ENCODE results near the gene GALNTL6.
"Not testable (repeated sequence)": the region's sequence is repeated elsewhere in the genome, so short reads cannot be mapped to it uniquely, and the experiment has no call there.

GALNTL6 gene

DNA sequence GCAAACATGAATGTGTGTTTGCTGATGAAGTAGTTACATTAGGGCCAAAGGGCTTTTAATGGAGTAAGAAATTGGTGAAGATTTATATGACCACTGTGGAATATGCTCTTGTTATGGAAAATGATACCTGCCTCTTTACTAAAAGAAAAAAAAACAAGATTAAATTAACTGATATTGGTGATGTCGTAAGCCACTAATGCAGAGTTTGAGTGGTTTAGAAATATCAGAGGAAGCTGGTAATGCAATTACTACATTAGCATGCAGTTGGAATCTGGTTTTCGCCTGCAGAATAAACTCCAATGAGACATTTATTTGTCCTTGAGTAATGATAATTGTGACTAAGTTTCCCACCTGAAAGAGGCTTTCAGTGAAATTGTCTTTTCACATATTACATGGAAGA, 597.9 kb downstream of the GALNTL6 start:
- no peak for FAIRE-seq

DNA sequence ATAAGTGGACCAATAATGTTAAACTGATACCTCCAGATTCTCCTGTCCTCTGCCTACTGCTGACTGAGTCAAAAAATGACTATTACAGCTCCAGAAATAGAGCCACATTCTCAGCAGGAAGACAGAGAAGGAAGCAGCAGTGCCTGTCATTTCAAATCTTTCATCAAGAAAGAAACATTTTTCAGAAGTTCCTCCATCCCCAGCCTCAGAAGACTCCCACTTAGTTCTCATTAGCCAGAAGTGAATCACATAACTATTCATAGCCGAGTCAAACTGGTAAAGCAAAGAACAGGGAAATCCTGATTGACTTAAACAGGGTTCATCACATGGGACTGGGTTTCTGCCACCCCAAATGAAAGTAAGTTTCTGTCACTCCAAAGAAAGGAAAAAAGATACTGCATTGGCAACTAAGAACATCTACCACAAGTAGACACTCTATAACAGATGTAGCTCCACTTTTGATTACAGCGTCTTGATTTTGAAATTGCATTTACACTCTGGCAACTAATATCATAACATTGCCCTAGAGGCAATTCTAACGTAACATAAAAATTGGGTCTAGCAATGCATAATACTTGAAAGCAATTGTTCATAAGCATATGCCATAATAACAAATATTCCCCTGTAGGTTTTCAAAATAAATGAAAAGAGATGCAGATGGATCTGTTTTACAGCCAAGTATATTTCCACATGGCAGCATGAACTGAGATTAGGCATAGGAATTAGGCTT, 599.8 kb downstream of the GALNTL6 start:
- no peak for FAIRE-seq

DNA sequence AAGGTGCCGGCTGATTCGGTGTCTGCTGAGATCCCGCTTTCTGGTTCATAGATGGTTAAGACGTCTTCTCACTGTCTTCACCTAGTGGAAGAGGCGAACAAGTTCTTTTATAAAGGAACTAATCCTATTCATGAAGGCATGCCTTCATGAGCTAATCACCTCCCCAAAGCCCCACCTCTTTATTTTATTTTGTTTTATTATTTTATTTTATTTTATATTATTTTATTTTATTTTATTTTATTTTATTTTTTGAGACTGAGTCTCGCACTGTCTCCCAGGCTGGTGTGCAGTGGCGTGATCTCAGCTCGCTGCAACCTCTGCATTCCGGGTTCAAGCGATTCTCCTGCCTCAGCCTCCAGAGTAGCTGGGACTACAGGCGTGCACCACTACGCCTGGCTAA, 615.8 kb downstream of the GALNTL6 start:
- not testable (repeated sequence) for FAIRE-seq

DNA sequence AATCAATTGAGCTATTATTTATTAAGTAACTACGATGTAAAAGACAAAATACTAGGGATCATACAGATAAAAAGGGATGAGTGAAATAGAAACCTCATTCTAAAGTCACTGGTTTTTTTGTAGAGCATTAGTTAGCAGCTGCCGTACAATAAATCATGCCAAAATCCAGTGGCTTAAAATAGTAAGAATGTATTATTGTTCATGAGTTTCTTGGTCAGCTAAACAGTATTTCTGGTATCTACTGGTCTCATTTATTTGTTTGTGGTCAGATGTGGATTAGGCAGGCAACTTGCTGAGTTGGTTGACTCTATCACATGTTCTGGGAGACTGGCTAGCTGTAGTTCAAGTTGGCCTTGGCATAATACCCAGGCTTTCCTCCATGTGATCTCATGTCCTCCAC, 667.3 kb downstream of the GALNTL6 start:
- FAIRE-seq: no peak

DNA sequence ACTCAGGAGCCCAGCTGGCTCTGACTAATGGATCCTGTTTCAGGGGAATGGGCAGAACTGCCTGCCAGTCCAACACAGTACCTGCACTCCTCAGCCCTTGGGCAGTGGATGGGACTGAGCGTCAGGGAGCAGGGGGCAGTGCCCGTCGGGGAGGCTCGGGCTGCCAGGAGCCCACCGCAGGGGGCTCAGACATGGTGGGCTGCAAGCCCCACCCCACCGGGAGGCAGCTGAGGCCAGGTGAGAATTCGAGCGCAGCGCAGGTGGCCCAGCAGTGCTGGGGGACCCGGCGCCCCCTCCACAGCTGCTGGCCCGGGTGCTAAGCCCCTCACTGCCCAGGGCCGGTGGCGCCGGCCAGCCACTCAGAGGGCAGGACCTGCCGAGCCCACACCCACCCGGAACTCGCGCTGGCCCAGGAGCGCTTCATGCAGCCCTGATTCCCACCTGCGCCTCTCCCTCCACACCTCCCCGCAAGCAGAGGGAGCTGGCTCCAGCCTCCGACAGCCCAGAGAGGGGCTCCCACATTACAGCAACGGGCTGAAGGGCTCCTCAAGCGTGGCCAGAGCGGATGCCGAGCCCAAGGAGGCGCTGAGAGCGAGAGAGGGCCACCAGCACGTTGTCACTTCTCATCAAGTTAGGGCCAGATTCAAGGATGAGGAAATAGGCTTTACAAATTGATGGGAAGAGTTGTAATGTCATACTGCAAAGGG, 668.8 kb downstream of the GALNTL6 start:
- FAIRE-seq: no peak

DNA sequence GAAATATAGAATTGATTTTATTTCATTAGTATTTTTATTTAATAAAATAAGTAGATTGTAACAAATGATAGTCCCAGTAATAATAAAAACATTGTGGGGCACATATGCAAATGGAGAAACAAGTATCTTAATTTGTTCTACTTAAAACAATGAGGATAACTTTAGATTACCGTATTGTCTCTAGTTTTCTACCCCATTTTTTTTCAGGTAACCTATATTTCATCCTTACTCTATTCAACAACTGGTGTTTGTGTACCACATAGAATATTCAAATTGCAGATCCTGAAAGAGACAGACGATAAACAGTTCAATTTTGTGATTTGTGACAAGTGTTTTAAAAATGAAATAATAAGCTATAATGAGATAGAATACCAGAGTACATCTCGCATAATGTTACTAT, 671.8 kb downstream of the GALNTL6 start:
- FAIRE-seq: no peak

DNA sequence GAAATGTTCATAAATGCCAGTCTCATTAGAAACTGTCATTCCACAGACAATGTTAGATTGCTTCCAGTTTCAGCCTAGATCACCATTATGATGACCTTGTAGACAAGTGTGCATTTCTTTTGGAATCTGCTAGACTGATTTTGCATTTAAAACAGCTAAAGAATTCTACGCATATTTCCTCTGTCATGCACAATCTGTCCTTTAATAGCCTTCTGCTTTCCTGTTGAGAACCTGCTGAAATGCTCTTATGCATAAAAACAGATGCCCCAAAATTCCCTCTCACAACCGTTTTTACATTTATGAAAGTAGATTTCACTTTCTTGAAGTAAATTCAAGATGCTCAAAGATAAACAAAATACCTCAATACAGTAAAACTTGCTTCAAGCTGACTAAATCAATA, 673.3 kb downstream of the GALNTL6 start:
- no peak for FAIRE-seq

DNA sequence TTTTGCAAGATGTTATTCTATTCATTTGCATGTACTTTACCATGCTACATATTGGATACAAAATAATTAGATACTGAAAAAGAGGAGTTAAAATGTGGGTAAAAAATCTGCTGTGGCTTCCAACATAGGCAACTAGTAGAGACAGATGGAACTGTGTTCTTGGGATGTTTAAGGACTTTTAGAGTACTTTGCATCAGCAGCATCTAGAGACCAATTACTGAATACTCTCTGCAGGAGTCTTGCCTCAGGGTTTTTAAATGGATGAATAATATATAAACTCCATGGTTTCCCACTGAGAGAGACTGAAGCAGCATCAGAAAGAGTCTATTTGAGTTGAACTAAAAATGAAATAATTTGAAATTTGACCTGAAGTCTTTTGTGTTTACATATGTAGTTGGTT, 676.7 kb downstream of the GALNTL6 start:
- FAIRE-seq: no peak

DNA sequence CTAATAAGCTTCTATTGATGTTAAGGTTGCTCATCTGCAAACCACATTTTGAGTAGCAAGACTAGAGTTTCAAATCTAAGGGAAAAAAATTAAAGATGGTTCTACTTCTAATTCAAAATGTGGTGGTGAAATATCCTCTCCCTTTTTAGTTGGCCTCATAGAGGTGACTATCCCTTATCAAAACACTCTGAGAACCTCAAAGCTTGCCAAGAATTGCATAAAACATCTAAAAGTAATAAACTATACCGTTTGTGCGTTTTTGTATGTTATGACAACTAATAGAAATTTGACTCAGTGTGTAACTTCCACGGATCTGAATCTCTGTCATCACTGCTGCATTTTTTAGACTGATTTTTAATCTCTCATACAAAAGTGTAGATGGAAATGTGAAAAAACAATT, 682.6 kb downstream of the GALNTL6 start:
- no peak for FAIRE-seq

DNA sequence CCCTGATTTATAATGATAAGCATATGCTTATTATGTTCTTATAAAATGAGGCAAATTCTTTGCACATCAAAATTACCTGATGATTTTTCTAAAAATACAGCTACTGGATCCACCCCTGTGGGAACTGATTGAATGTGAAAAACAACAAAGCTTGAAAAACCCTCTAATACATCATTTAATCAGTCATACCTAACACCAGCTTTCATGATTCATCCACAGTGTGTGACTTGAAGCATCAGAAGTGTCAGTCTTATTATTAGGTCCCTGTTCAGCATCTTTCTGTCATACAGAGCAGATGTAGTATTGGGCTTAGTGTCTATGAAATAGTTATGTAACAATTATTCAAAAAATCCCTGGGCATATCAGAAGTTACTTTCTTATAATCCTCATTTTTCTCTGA, 684.1 kb downstream of the GALNTL6 start:
- no peak for FAIRE-seq

DNA sequence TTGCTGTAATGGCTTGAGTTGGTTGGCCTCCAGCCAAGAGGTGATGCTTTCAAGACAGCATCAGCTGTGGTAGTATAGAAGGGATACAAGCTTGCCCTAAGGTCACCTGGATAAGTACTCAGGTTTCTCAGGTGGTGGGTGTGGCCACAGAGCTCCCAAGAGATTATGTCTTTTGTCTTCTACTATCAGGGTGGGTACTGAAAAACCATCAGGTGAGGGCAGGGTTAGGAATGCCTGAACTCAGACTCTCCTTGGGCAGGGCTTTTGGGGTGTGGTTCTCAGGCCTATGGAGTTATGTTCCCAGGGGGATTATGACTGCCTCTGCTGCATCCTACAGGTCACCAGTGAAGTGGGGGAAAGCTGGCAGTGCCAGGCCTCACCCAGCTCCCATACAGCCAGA, 700.8 kb downstream of the GALNTL6 start:
- no peak for FAIRE-seq

DNA sequence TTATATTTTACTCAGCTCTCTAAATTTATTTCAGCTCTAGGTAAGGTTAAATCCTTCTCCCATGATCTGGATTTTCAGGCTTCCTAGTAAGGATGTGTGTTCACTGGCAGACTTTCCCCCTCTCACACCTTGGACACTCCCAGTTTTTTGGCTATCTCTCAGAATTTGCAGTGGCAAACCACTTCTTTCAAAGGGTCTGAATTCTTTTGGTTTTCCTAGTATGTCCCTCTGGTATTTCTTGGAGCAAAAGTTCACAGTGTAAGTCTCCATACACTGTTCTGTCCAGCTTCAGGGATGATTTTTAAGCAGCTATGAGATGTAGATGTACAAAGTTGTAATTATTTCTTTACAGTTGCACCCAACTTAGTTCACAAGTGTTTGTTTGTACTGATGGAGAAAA, 701.6 kb downstream of the GALNTL6 start:
- FAIRE-seq: no peak

DNA sequence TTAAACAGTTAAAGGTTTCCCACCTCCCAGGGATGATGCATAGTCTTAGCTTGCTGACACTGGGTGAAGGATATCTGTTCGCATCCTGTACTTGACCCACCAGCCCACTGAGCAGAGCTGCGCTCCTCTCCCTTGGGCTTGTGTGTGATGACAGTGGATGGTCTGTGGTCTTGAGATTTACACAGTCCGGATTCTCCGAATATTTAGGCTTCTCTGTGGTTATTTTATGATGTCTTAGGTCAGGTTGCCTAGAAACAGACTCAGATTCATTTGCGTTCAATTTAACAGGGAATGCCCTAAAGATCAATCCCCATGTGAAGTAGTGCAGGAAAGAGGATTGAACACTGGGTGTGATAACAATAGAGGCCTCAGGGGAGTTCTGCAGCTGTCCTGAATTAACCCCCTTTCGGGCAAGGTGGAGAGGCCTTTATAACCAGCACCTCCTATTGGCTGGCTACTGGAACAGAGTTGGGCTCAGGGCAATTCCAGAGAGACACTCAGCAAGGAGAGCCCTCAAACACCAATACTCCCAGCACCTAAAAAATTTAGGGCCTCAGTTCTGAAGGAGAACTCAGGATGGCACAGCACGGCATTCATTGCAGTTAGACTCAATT, 702.2 kb downstream of the GALNTL6 start:
- FAIRE-seq: no peak

DNA sequence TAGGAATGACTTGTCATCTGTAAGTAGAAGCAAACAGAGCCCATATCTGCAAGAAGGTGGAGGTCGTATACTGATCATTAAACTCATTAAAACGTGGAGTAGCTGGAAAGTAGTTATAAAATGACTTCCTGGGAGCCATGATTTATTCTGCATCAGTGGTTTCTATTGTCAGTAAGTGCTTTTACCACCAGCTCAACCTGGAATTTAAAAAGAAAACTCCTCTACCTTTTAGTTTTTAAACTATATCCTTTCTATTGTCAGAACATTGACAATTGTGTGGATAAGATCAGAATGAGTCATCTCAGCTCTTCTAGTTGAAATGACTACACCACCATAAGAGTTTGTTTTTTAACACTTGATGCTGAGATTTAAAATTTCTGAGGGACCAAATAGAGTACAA, 704.2 kb downstream of the GALNTL6 start:
- FAIRE-seq: no peak

DNA sequence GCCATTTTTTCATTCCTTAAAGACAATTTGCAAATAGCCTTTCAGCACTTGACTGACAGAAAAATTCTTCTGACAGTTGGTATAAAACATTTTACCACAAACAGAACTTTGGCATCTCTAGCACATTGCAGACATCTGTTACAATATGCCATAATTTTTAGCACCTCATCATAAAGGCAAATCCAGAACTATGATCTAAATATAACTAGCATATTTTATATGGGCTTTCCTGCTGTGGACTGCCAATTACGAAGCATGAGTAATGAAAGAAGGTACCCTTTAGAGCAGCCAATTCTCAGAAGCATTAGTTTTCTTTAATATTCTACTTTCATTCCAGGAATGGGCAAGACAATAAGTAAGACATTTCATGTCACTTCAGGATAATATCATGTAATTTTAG, 708.0 kb downstream of the GALNTL6 start:
- no peak for FAIRE-seq

DNA sequence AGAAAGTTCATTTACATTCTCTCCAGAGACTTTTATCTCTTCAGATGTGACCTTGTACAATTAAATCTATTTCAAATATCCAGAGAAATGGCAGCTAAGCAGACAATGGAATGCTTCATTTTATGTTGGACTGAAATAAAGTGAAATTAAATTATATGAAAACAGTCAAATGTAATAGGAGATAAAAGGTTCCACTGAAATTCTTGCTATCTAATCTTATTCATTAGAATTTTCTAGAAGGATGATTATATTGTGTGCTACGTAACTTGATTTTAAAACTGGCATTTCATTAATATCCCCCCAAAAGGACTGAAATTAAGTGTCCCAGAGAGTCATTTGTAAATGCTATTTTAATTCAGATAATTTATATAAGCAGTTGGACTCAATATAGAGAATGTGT, 708.5 kb downstream of the GALNTL6 start:
- FAIRE-seq: no peak

DNA sequence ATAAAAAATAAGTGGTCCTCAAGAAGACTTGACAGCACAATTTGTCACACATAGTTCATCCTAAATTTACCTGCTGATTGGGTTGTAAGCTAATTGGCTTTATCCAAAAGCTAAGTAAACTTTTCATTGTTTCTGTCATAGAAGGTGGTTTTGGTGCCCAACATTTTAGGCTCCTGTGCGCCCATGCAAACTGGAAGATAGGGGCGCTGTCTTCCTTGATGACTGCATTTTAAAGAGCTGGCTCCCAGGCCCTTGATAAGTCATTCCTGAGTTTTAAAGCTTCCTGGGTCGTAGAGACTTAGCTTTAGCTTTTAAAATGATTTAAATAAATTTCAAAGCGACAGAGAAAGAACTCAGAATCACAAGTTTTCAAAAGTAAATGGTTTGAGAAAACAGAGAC, 730.0 kb downstream of the GALNTL6 start:
- FAIRE-seq: no peak

DNA sequence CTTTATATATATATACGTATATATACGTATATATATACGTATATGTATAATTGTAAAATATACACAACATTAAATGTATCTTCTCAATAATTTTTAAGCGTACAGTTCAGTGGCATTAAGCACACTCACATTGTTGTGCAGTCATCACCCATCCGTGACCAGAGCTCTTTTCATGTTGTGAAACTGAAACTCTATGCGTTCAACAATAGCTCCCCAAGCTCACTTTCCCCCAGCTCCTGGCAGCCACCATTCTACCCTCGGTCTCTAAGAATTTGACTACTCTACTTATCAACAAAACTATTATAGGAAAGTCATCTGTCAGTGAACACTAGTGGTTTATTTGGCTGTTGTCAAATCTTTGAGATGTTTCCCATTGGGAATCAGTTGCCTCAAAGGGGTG, 733.6 kb downstream of the GALNTL6 start:
- FAIRE-seq: no peak

DNA sequence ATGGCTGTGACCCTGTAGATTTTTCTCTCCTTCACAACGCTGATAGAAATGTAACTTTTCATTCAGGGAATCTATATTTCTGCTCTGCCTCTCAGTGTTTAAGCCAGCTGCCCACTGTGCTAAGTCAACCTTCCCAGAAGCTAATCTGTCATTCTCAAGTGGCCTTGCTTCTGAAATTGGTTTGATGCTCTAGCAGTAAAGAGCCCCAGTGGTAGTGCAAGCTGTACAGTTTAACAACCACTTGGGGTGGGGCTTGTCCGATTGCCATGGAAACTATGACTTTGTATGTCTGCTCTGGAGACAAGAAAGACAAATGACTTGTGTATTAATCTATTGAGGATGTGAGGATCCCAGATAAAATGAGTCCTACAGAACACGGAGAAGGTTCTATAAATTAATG, 734.5 kb downstream of the GALNTL6 start:
- no peak for FAIRE-seq

DNA sequence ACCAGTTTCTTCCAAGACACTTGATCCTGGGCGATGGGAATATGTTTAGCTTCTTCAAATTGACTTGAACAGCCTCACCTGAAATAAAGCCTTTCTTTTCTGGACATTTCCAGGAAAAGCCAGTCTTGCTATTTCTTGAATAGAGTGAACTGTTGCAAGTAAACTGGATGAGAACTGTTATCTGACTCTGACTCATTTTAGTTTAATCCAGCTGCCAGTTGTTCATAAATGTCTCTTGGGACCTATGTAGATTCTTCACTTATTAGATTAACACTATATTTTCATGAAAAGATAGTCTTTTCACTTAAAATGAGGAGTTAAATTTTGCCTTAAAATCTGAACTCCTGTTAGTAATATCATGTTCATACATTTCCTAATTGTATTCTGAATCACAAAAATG, 740.0 kb downstream of the GALNTL6 start:
- no peak for FAIRE-seq

DNA sequence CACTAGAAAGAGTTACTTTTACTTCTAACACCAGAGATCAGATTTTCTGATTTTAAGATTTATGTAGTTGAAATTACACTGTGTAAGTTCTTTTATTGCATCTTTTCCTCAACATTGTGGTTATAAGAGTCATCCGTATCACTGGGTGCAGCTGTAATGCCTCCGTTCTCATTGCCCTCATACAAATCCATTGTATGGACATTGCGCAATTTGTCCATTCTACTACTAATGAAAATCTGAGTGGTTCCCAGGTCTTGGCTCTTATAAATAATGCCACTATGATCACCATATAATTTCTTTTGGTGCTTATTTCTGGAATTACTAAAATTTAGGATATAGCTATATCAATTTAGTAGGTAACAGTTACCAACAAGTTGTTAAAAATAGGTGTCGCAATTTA, 741.4 kb downstream of the GALNTL6 start:
- no peak for FAIRE-seq

DNA sequence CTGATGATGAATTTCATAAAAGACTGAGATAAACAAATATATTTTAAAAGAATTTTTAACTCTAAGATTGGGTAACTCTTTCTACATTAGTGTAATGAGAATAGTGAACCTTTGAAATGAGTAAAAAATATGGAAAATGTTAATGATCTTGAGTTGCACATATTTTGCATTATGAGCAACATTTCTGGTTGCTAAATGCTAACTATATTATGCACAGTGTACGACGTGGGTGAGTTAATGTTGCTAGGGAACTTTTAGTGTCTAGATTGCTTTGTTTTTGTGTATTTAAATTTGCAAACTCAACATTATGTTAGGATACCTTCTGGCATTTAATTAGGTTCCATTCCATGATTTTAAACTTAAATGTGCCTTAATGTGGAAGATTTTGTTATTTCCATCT, 742.5 kb downstream of the GALNTL6 start:
- no peak for FAIRE-seq

DNA sequence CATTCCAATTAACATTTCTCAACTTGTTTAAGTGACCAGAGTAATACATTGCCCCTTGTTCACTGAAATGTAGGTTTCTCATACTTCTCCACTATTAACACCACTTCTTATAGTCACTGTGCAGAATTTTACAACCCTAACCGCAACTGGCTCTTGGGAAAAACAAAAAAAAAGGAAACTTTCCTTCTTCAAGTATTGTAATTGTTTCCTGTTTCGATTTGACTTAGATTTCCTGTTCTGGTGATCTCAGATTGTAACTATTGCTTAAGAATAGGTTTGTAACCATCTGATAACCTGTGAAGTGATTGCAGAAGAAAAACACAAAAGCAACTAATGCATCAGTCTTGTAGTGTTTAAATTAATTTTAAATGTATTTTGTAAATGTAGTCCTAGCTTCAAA, 760.7 kb downstream of the GALNTL6 start:
- no peak for FAIRE-seq

DNA sequence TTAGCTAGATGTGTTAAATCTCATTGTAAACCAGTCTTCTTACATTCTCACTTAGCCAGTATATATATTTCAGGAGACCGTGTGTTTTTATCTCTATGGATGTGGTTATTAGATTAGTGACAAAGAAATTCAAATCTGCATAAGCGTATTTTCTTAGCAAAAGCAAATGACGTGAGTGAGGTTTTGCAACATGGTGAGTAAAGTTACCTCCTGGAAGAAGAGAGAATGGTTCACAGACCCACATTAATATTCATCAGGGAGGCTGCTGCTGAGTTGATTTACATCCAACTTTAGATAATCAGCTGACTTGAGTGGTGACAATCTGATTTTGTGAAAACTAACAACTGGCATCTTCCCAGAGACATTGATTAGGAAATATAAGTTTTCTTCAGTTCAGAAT, 765.5 kb downstream of the GALNTL6 start:
- no peak for FAIRE-seq
